GM15510 (cell line): Measurements from ENCODE around the gene LASP1.

Experiments used
- POLR2A ChIP-seq: IDR thresholded peaks from 3 replicates; pipeline ENCODE4 v1.6.1; 2011; ENCODE audit warnings: borderline replicate concordance; ENCODE audit not compliant: insufficient read length; ENCODE audit errors: extremely low read depth

Gene LASP1

GRCh38 chr17:38869526-38870258 lies at the start of gene LASP1:
Gene LASP1 (plus strand): TSS chr17:38870058. CDS start chr17:38870190, 132 bp downstream.
- TF ChIP-seq POLR2A, result peak; percentile 98

GRCh38 chr17:38824899-38825761 lies 44.7 kb upstream of the LASP1 start, which contains the start of gene CWC25:
Gene CWC25 (minus strand): TSS chr17:38825321. CDS start chr17:38825183, 138 bp downstream.
- peak; percentile 86 for TF ChIP-seq POLR2A

GRCh38 chr17:38825762-38826247 lies 44.1 kb upstream of the LASP1 start:
- TF ChIP-seq POLR2A, result no peak

- TF ChIP-seq POLR2A, result no peak
Measured at GRCh38 chr17:38844261-38844757, 25.5 kb upstream of the LASP1 start.

DNA sequence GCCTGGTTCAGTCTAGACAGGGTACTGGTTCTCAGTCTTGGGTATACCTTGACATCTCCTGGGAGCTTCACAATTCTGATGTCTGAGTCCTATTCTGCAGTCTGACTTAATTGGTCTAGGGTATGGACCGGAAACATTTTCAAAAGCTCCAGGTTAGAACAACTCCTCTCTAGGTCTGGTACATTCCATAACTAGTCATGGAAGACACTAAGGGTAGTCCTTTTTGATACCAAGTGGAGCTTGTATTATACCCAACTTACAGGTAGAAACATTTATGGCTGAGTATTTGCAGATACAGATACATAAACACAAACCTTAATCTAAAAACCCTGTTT lies 21.3 kb upstream of the LASP1 start:
- TF ChIP-seq POLR2A, result no peak

GRCh38 chr17:38848939-38849605 lies 20.8 kb upstream of the LASP1 start:
- TF ChIP-seq POLR2A, result no peak

GRCh38 chr17:38850374-38850773 lies 19.5 kb upstream of the LASP1 start:
- no peak for TF ChIP-seq POLR2A

DNA sequence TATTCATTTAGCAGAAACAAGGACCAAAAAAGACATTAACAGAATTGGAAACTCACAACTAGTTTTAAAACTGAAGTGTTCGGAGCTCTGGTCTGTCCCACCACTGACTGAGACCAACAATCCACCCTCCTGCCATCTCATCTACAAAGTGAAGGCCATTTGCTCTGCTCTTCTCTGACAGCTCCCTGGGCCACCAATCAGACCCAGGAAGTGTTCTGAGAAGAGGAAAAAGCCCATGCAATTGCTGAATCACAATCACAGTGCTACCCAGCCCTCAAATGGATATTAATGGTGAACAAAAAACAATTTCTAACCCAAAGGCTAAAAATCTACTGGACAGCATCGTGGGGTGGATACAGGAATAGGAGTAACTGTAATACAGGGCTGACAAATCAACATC lies 18.4 kb upstream of the LASP1 start:
- no peak for TF ChIP-seq POLR2A

DNA sequence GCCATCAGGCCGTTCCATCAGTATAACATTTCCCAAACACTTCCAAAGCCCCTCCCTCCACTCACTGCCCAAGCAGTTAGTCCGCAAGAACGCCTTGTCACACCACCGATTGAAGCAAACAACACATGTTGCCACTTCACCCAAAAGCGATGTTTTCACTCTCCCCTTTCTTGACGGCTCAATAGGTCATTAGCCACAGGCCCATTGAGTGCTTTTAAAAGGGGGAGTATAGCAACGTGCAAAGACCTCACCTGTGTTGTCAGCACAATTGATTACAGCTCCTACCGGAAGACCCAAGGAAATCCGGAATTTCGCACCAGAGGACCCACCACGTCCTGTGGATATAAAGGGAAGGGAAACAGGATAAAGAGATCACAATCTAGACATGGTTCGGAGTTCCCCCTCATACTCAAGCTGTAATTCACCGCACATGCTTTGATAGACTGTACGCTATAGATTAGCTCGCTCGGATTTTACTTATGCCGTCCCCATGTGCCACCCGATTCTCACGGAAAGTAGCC lies 17.0 kb upstream of the LASP1 start:
- TF ChIP-seq POLR2A, result no peak

DNA sequence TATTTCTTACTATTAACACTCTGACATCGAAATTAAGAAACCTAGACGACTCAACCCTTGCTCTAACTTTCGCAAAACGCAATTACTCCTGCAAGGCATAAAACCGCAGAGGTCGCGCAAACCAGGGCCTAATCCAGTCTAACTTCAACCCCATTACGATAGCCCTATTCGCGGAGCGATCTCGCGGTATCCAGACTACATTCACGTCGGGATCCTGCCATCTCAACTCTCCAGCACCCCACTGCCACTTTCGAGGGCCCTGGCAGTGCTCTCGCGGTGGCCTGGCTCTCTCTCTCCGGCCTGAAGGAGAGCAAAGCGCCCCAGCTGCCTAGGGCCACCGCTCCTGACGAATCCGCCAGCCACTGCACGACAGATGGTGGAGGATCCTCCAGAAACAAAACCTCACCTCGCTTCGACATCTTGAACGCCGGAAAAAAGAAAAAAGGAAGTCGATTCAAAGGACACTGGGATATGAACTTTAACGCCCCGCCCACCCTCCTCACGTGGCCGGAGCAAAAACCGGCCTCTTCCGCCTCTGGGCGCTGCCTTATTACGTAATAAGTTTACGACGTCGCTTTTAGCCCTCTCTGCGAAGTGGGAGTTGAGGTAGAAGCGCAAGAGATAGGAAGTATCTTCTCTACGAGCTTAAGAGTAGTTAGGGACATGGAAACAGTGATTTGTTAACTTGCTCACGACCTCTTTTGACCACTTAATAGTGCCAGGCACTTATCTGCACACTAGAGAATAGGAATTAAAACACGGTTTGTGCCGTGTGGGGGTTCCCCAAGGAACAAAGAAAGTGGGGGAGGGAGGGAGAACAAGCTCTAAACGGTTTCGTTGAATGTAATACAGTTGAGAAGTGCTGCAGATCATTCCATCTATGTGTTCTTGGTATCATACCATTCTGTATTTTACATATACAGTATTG lies 16.3 kb upstream of the LASP1 start, which contains the start of gene RPL23:
TSS of gene RPL23 (minus strand) at position 430 of the 928 bp plus-strand sequence. CDS start at position 419, 11 bp downstream.
- TF ChIP-seq POLR2A, result peak; percentile 96

DNA sequence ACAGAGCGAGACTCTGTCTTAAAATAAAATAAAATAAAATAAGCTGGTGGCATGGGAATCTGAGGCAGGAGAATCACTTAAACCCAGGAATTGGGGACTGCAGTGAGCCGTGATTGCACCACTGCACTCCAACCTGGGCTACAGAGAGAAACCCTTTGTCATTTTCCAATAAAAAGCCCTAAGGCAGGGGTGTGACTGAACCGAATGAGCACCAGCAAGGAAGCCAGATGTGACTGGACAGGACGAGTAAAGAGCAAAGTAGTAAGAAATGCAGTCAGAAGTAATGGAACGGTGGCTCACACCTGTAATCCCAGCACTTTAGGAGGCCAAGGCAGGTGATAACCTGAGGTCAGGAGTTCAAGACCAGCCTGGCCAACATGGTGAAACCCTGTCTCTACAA lies 12.6 kb upstream of the LASP1 start:
- TF ChIP-seq POLR2A, result no peak

- TF ChIP-seq POLR2A, result no peak
Measured at GRCh38 chr17:38861399-38861843, 8.4 kb upstream of the LASP1 start.

- no peak for TF ChIP-seq POLR2A
Measured at GRCh38 chr17:38864636-38865398, 5.0 kb upstream of the LASP1 start.

DNA sequence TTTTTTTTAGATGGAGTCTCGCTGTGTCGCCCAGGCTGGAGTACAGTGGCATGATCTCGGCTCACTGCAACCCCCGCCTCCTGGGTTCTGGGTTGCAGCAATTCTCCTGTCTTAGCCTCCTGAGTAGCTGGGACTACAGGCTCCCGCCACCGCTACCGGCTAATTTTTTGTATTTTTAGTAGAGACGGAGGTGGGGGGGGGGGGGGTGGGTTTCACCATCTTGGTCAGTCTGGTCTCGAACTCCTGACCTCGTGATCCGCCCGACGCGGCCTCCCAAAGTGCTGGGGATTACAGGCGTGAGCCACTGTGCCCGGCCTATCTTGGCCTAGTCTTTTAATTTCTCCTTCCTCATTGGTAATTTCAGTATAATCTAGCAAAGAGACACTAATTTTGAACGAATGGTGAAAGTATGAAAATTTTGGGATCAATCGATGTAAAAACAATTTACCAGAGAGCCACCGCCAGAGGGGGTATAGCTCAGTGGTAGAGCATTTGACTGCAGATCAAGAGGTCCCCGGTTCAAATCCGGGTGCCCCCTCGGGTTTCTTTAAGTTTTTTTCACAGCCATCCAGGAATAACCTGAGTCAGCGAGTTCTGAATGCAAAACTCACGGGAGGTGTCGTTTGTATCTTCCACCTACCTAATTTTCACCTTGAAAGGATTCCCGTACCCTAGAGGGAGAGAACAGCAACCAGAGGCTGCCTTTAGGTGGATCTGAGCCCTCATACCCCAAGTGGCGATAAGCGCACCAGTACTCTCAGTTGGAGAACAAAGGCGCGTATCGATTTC lies 2.5 kb upstream of the LASP1 start:
- TF ChIP-seq POLR2A, result no peak
